Measurements from ENCODE around the gene KIF26B.

KIF26B gene

GRCh38 chr1:245457562-245457961 is 302.8 kb downstream of the KIF26B start:
- DNase-seq = no peak

- DNase-seq = no peak
Observed at GRCh38 chr1:245458234-245458633, 303.4 kb downstream of the KIF26B start.

GRCh38 chr1:245458761-245459174 is 304.0 kb downstream of the KIF26B start:
- peak in 1 of 56 donors; percentile 6 for DNase-seq

GRCh38 chr1:245459621-245460020 is 304.8 kb downstream of the KIF26B start:
- peak in 1 of 56 donors; percentile 10 for DNase-seq

- no peak for DNase-seq
Observed at GRCh38 chr1:245461681-245462080, 306.9 kb downstream of the KIF26B start.

- DNase-seq = no peak
Observed at GRCh38 chr1:245462161-245462560, 307.4 kb downstream of the KIF26B start.

- no peak for DNase-seq
Observed at GRCh38 chr1:245463392-245464165, 308.8 kb downstream of the KIF26B start.

- peak in 2 of 56 donors; percentile 10 to 65 for DNase-seq
Observed at GRCh38 chr1:245464290-245464689, 309.5 kb downstream of the KIF26B start.

GRCh38 chr1:245465666-245466065 is 310.9 kb downstream of the KIF26B start:
- DNase-seq = no peak

- DNase-seq = peak in 1 of 56 donors; percentile 13
Observed at GRCh38 chr1:245466261-245466660, 311.5 kb downstream of the KIF26B start.

- no peak for DNase-seq
Observed at GRCh38 chr1:245467804-245468203, 313.0 kb downstream of the KIF26B start.

- DNase-seq = no peak
Observed at GRCh38 chr1:245469006-245469405, 314.2 kb downstream of the KIF26B start.

GRCh38 chr1:245469734-245470133 is 314.9 kb downstream of the KIF26B start:
- DNase-seq = no peak

- DNase-seq = no peak
Observed at GRCh38 chr1:245475126-245475525, 320.3 kb downstream of the KIF26B start.

- DNase-seq = no peak
Observed at GRCh38 chr1:245475961-245476516, 321.3 kb downstream of the KIF26B start.

- no peak for DNase-seq
Observed at GRCh38 chr1:245477941-245478340, 323.2 kb downstream of the KIF26B start.

- DNase-seq = no peak
Observed at GRCh38 chr1:245480393-245481120, 325.8 kb downstream of the KIF26B start.

- DNase-seq = no peak
Observed at GRCh38 chr1:245481261-245481660, 326.5 kb downstream of the KIF26B start.

GRCh38 chr1:245483247-245483646 is 328.5 kb downstream of the KIF26B start:
- DNase-seq = no peak

GRCh38 chr1:245484176-245484575 is 329.4 kb downstream of the KIF26B start:
- no peak for DNase-seq

GRCh38 chr1:245485996-245486395 is 331.2 kb downstream of the KIF26B start:
- DNase-seq = no peak

- no peak for DNase-seq
Observed at GRCh38 chr1:245486775-245487470, 332.1 kb downstream of the KIF26B start.

Measured in nucleus accumbens (tissue), 56 donors.